Measurements from ENCODE around the gene RGS7. TPM values are rescaled to one million over a fixed set of nuclear protein-coding genes. Genes with fewer than 3 reads are reported as not detected.

The RGS7 gene
- total and polyA plus RNA-seq, 2 experiments from 2014 or later: 0.22 to 0.73 TPM

DNA sequence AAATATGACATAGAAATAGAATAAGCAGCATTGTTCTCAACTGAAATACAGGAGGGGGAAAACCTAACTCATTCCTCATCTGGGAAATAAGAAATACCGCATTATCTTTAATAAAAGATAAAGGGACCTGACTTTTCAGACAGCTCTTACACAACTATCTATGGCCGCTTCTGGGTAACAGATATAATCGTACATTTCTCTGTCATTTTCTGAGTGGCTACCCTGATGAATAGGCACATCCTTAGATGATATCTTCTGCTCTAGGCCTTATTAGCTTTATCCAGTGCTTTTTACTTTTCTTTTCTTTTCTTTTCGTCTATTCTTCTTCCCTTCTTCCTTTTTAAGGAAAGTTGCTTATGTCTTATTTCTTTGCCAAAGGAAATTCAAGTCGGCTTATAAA lies 388.1 kb downstream of the RGS7 start:
- Histone ChIP-seq H3K9me2 (replicated peaks; ENCODE audit: insufficient read depth) (no peaks in the 10 kb centered on the region), H3K4me2 (no peak overlapping the region), H4K20me1 (ENCODE audit: insufficient read depth, poor library complexity, severe bottlenecking) (no peaks in the 10 kb centered on the region), H3K4me1 (ENCODE audit: insufficient read depth) (peaks cover 17% of the 10 kb centered on the region), H3K4me3 (no peak overlapping the region), H3K9me3 (ENCODE audit: low read depth) (no peaks in the 10 kb centered on the region), H3K27me3 (no peaks in the 10 kb centered on the region), H3K36me3 (replicated peaks; ENCODE audit: insufficient read depth, low read depth) (no peaks in the 10 kb centered on the region), H2AFZ (no peak overlapping the region), H3K79me2 (no peaks in the 10 kb centered on the region), H3K27ac (no peak overlapping the region)
- no peak for DNase-seq (ENCODE audit: low spot score)
- no peak for TF ChIP-seq EZH2 (IDR thresholded peaks at IDR 0.05; ENCODE audit: borderline replicate concordance)
- no peak for TF ChIP-seq CTCF (IDR thresholded peaks at IDR 0.05; ENCODE audit: poor library complexity)
- TF ChIP-seq EZH2phosphoT487 (IDR thresholded peaks at IDR 0.05; ENCODE audit: low read depth, severe bottlenecking, unreplicated experiment): no peak
- WGBS (ENCODE audit: low lambda C conversion rate, missing lambda C conversion rate): 93% methylated on average over 5 of the region's 5 CpGs

DNA sequence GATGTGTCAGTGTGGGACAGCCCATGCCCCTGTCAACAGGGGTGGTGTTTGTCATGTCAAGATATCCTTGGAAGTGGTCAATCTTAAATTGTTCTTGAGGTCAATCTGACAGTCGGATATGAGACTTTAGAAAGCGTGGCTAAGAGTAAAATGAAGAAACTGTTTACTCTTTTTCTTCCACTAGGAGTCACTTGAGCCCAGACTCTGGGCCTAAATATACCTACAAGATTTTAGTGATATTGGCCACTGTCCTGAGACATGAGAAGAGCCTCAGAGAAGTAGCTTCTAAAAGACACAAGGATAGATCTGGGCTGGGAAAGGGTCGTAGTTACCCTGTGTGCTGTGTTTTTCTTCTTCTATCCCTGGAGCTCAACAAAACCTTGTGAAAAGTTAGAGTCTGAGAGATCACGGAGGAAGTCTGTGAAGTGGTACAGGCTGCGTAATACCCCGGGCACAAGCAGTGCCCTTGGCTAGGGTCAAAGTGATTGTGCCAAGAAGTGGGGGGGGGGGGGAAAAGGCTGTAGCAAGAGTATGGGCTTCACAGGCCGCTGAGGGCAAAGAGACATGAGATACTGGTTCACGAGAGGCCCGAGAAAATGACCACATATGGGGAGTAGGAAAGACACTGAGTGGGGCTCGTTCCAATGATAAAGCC lies 389.8 kb downstream of the RGS7 start:
- no peaks in the 10 kb centered on the region for H3K79me2 ChIP-seq
- no peaks in the 10 kb centered on the region for H3K9me2 ChIP-seq (replicated peaks; ENCODE audit: insufficient read depth)
- H3K27ac ChIP-seq: no peak overlapping the region
- TF ChIP-seq CTCF (IDR thresholded peaks at IDR 0.05; ENCODE audit: poor library complexity) (peak; percentile 48), EZH2 (IDR thresholded peaks at IDR 0.05; ENCODE audit: borderline replicate concordance) (no peak)
- peak; percentile 32 for DNase-seq (ENCODE audit: low spot score)
- no peak overlapping the region for H3K4me3 ChIP-seq
- H3K36me3 ChIP-seq (replicated peaks; ENCODE audit: insufficient read depth, low read depth): no peaks in the 10 kb centered on the region
- no peaks in the 10 kb centered on the region for H3K9me3 ChIP-seq (ENCODE audit: low read depth)
- H3K4me2 ChIP-seq: no peak overlapping the region
- no peaks in the 10 kb centered on the region for H4K20me1 ChIP-seq (ENCODE audit: insufficient read depth, poor library complexity, severe bottlenecking)
- H3K4me1 ChIP-seq (ENCODE audit: insufficient read depth): peaks cover 17% of the 10 kb centered on the region
- H2AFZ ChIP-seq: no peak overlapping the region
- 89% methylated on average over 10 of the region's 10 CpGs for WGBS (ENCODE audit: low lambda C conversion rate, missing lambda C conversion rate)
- H3K27me3 ChIP-seq: no peaks in the 10 kb centered on the region

GRCh38 chr1:240965581-240966091 lies 391.4 kb downstream of the RGS7 start:
- Histone ChIP-seq H3K36me3 (replicated peaks; ENCODE audit: insufficient read depth, low read depth) (no peaks in the 10 kb centered on the region), H4K20me1 (ENCODE audit: insufficient read depth, poor library complexity, severe bottlenecking) (no peaks in the 10 kb centered on the region), H3K4me3 (no peak overlapping the region), H3K4me2 (peak overlapping the region; percentile 23), H3K27me3 (no peaks in the 10 kb centered on the region), H2AFZ (peak overlapping the region; percentile 27), H3K79me2 (no peaks in the 10 kb centered on the region), H3K4me1 (ENCODE audit: insufficient read depth) (peaks cover 17% of the 10 kb centered on the region), H3K9me3 (ENCODE audit: low read depth) (no peaks in the 10 kb centered on the region), H3K27ac (peak overlapping the region; percentile 76), H3K9me2 (replicated peaks; ENCODE audit: insufficient read depth) (no peaks in the 10 kb centered on the region)
- peak; percentile 8 for DNase-seq (ENCODE audit: low spot score)
- 34% methylated on average over 10 of the region's 10 CpGs for WGBS (ENCODE audit: low lambda C conversion rate, missing lambda C conversion rate)
- TF ChIP-seq EZH2 (IDR thresholded peaks at IDR 0.05; ENCODE audit: borderline replicate concordance) (no peak), EZH2phosphoT487 (IDR thresholded peaks at IDR 0.05; ENCODE audit: low read depth, severe bottlenecking, unreplicated experiment) (no peak), CTCF (IDR thresholded peaks at IDR 0.05; ENCODE audit: poor library complexity) (no peak)

Data from hepatocyte (in vitro differentiated cells).